SH-SY5Y (cell line): ENCODE measurements around the gene EFCAB5.

Source experiments
- GATA2 ChIP-seq: IDR thresholded peaks from 2 replicates; pipeline ENCODE4 v1.6.1; 2011; ENCODE audit warnings: mild to moderate bottlenecking, low read depth, low read length
- GATA3 ChIP-seq: IDR thresholded peaks from 2 replicates; pipeline ENCODE4 v1.6.1; 2011; ENCODE audit warnings: low read depth, mild to moderate bottlenecking, low read length, moderate library complexity

Gene EFCAB5

DNA sequence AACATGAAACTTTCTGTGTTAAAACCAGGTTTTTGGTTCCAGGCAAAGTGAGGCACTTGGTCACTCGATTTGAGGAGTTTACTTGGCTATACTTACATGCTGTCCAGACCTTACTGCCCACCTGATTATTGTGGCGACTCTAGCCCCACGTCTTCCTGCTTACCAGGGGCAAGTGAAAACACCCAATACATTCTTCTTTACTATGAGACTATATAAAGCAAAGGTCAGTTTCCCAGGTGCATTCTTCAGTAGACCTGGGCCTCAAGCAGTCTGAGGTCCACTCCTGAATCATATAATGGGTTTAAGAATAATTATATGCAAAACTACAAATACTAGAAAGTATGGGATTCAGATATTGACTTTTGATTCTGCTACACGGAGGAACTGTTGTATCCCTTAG is 86.2 kb downstream of the EFCAB5 start:
- TF ChIP-seq GATA3 (no peak), GATA2 (no peak)

- TF ChIP-seq GATA2 (no peak), GATA3 (no peak)
Observed at GRCh38 chr17:30031214-30031869, 89.9 kb downstream of the EFCAB5 start.

- no peak for TF ChIP-seq GATA2
- no peak for TF ChIP-seq GATA3
Observed at GRCh38 chr17:30035369-30035768, 93.9 kb downstream of the EFCAB5 start.

DNA sequence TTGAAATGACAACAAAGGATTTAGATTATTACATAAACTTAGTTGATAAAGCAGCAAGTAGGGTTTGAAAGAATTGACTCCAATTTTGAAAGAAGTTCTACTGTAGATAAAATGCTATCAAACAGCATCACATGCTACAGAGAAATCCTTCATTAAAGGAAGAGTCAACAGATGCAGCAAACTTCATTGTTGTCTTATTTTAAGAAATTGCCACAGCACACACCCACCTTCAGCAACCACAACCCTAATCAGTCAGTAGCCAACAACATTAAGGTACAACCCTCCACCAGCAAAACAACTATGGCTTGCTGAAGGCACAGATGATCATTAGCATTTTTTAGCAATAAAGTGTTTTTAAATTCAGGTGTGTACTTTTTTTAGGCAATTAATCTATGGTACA is 100.1 kb downstream of the EFCAB5 start:
- TF ChIP-seq GATA3 (no peak), GATA2 (no peak)

- TF ChIP-seq GATA2 (no peak), GATA3 (no peak)
Observed at GRCh38 chr17:30062372-30062771, 120.9 kb downstream of the EFCAB5 start.

DNA sequence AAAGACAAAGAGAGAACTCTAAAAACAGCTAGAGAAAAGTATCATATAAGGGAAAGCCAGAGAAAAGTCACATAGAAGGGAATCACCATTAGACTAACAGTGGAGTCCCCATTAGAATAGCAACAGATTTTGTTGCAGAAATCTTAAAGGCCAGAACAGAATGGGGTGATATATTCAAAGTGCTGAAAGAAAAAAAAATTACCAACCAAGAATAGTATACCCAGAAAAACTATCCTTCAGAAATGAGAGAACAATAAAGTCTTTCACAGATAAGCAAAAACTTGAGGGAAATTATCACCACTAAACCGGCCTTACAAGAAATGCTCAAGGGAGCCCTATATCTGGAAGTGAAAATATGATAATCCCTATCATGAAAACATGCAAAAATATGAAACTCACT is 123.3 kb downstream of the EFCAB5 start:
- TF ChIP-seq GATA3 (no peak), GATA2 (no peak)

DNA sequence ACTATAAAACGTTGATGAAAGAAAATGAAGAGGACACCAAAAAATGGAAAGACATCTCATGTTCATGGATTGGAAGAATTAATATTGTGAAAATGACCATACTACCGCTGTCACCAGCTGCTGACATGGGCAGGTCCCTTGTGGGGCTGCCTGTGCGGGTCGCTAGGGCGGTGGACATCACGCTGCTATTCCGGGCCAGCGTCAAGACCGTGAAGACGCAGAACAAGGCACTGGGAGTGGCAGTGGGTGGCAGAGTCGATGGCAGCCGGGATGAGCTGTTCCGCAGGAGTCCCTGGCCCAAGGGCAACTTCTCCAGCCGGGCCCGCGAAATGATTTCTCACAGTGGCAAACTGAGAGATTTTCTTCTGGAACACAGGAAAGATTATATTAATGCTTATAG is 127.0 kb downstream of the EFCAB5 start:
- TF ChIP-seq GATA3 (no peak), GATA2 (no peak)

- no peak for TF ChIP-seq GATA2
- TF ChIP-seq GATA3, result no peak
Observed at GRCh38 chr17:30074254-30074653, 132.8 kb downstream of the EFCAB5 start.

- TF ChIP-seq GATA3 (no peak), GATA2 (no peak)
Observed at GRCh38 chr17:30074730-30075129, 133.3 kb downstream of the EFCAB5 start.

DNA sequence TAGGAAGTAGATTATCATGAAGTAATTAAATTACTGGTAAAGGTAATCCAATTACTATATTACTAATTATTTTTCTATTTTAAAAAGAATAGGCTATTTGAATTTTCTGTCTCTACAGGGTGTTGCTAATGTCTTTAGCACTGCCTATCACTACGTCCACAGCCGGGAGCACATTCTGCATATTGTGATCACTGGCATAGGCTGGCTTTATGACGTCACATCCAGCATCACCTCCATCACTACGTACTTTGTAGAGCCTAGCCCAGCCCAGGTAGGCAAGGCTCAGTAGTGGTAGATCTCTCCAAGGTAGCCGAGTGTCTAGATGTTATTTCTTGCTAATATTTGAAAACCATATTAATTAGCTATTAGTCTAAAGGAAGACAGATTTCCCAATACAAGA is 141.3 kb downstream of the EFCAB5 start:
- TF ChIP-seq GATA2, result no peak
- TF ChIP-seq GATA3, result no peak

- TF ChIP-seq GATA3 (no peak), GATA2 (no peak)
Observed at GRCh38 chr17:30084788-30085187, 143.4 kb downstream of the EFCAB5 start.

- TF ChIP-seq GATA2 (no peak), GATA3 (no peak)
Observed at GRCh38 chr17:30086896-30087295, 145.5 kb downstream of the EFCAB5 start.

DNA sequence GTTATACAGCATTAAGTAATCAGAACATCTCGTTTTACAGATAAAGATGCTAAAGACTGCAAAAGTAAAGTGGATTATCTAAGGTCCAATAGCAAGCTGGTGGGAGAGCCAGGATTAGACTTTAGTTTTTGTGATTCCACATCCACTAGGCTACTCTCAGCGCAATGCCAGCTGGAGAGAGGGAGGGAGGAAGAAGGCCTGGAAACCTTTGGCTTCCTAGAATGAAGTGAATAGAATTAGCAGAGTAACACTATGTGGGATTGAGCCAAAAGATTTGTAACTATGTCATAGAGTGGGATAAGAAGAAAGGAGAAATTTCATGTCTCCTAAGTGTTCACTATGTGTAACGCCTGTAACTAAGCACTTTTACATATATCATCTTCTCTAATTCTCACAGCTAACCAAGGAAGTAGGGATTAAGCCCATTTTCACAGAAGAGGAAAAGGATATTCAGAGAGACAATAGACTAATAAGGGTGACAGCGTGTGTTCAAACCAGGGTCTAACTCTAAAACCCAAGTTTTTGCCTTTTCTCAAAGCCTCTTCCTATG is 149.8 kb downstream of the EFCAB5 start:
- TF ChIP-seq GATA3, result no peak
- TF ChIP-seq GATA2, result no peak

DNA sequence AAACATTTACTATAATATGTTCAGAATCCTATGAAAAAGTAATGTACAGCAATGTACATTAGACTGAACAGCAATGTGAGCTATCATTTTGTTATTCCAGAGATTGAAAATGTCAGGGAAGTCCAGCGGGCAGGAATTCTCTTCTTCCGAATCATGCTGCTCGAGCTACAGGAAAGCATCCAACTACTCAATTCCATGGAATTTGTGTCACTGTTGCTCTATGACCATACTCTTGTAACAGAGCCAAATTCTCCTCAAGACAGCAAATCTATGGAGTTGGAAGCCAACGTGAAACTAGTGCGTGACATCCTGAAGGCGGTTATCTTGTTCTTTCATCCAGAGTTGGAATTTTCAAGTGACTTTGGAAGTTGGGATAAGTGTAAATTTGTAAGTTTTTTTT is 150.3 kb downstream of the EFCAB5 start:
- TF ChIP-seq GATA2 (no peak), GATA3 (no peak)

DNA sequence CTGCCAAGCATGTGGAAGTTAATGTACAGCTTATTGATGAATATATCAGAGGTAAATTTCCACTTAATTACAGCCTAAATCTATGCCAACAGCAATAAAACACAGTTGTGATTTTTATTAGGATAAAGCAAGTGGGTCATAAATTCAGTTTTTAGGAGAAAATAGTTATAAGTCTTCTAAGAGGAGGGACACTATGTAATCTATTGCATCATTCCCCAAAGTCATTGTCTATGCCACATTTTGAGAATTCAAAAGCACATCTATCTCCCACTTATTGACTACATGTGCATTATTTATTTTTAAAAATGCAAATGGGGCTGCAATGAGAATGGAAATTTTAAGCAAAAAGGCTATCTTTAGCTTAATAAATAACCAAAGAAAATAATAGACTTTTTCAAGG is 151.5 kb downstream of the EFCAB5 start:
- TF ChIP-seq GATA3 (no peak), GATA2 (no peak)
